GM19023 (cell line): ENCODE measurements around the gene GIGYF1.
"Not testable (repeated sequence)": the region's sequence is repeated elsewhere in the genome, so short reads cannot be mapped to it uniquely, and the experiment has no call there.

Source experiments
- ATAC-seq: cut with Tn5 transposase; IDR thresholded peaks from one replicate; pipeline ENCODE4 v1.9.1; 2021; ENCODE audit warnings: mild to moderate bottlenecking, moderate library complexity; ENCODE audit not compliant: unreplicated experiment

GIGYF1 gene, protein sequence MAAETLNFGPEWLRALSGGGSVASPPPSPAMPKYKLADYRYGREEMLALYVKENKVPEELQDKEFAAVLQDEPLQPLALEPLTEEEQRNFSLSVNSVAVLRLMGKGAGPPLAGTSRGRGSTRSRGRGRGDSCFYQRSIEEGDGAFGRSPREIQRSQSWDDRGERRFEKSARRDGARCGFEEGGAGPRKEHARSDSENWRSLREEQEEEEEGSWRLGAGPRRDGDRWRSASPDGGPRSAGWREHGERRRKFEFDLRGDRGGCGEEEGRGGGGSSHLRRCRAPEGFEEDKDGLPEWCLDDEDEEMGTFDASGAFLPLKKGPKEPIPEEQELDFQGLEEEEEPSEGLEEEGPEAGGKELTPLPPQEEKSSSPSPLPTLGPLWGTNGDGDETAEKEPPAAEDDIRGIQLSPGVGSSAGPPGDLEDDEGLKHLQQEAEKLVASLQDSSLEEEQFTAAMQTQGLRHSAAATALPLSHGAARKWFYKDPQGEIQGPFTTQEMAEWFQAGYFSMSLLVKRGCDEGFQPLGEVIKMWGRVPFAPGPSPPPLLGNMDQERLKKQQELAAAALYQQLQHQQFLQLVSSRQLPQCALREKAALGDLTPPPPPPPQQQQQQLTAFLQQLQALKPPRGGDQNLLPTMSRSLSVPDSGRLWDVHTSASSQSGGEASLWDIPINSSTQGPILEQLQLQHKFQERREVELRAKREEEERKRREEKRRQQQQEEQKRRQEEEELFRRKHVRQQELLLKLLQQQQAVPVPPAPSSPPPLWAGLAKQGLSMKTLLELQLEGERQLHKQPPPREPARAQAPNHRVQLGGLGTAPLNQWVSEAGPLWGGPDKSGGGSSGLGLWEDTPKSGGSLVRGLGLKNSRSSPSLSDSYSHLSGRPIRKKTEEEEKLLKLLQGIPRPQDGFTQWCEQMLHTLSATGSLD (N-terminal part only)

DNA sequence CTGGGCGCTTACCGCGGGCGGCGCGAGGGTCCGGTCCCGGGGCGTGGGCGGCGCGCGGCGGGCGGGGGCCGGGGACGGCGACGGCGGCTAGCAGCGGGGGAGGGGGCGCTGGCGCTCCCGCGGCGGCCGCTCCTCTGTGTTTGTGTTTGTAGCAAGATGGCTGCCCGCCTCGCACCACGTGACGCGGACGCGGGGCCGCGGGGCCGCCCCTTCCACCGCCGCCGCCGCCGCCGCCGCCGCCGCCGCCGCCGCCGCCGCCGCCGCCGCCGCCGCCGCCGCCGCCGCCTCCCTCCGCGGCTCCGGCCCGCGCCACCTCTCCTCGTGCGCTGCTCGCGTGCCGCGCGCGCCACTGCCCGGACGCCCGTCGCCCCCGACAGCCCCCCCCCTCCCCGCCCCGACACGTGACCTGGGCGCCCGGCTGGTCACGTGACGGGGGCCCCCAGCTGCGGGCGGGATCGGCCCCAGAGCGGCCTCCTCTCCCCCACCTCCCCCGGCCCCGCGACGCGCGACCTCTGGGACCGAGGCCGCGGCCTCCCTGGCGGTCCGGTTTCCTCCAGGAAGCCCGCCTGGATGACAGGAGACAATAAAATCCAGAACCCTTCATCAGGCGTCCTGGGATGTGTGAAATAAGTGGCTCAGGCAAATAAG is at the start of gene GIGYF1:
TSS of gene GIGYF1 (minus strand) at position 153 of the 648 bp plus-strand sequence. CDS start 6,012 bp downstream, outside the sequence.
- peak; percentile 55 for ATAC-seq

DNA sequence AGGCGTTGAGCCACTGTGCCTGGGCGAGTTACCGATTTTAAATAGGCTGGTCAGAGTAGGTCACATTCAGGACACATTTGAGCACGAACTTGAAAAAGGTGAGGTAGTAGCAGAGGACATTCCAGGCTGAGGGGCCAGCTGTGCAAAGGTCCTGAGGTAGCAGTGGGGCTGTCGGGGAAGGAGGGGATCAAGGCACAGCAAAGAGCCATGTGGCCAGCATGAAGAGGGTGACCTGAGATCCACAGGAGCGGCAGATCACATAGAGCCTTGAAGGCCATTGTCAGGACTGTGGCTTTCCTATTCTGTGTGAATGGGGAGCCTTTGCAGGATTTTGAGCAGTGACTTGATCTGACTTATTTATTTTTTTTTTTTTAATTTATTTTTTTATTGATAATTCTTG is 45.9 kb upstream of the GIGYF1 start:
- no peak for ATAC-seq

DNA sequence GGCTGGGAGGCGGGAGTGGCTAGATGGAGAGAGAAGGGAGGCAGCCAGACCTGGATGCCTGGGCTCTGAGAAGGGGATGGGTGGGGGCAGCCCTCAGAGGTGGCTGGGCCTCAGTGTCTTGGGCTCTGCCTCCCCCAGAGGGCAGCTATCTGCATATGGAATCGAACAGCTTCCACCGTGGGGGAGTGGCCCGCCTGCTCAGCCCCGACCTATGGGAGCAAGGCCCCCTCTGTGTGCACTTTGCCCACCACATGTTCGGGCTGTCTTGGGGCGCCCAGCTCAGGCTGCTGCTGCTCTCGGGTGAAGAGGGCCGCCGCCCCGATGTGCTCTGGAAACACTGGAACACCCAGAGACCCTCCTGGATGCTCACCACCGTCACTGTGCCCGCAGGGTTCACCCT is 42.6 kb upstream of the GIGYF1 start:
- no peak for ATAC-seq

DNA sequence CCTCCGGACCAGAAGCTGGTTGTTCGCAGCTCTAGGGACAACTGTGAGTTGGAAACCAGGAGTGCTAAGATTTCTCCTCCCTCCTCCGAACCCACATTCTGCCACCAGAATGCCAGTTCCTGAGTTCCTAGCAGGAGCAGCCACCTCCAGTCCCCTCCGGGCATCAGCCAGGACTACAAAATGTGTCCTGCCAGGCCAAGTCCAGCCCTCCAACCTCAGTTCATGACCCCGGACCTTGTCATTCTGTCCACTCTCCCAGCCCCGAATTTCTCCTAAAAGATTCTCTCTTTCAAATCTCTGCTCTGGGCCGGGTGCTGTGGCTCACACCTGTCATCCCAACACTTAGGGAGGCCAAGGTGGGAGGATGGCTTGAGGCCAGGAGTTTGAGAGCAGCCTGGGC is 41.7 kb upstream of the GIGYF1 start:
- no peak for ATAC-seq

DNA sequence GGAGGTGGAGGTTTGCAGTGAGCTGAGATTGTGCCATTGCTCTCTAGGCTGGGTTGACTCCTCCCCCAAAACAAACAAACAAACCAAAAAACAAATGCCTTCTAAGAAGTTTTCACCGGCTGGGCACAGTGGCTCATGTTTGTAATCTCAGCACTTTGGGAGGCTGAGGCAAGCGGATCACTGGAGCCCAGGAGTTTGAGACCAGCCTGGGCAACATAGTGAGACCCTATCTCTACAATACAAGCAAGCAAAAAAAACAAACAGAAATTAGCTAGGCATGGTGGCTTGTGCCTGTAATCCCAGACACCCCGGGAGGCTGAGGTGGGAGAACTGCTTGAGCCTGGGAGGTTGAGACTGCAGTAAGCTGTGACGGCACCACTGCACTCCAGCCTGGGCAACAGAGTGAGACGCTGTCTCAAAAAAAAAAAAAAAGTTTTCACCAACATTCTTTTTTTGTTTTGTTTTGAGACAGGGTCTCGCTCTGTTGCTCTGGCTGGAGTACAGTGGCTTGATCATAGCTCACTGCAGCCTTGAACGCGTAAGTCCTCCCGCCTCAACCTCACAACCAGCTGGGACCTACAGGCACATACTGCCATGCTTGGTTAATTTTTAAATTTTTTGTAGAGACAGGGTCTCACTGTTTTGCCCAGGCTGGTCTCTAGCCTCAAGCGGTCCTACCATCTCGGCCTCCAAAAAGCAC is 38.0 kb upstream of the GIGYF1 start:
- ATAC-seq: no peak

DNA sequence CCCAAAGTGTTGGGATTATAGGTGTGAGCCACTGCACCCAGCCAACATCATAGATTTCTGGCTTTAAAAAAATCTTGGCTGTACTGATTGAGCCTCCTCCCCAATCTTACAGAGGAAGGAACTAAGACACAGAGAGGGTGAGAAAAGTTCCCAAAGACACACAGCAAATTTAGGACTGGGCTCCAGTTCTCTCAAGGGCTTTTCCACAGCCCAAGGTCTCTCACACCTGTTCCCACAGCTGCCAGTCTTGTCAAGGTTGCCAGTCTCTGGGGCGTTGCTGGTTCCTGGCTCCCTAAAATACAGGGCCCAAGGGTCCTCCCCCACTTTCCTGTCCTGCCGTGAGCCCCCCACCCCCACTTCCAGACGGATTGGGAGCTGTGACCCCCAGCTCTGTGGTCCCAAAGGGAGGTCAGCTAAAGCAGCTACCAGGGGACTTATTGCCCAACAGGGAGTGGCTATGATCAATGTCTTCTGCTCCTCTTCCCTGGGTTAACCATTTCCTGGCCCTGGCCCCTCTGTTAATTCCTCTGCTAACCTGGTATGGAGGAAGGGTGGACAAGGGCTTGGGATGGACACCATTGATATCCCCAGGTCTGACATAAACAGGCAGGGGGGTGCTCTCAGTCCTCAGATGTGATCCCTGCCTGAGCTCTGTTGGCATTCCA is 36.2 kb upstream of the GIGYF1 start:
- no peak for ATAC-seq

DNA sequence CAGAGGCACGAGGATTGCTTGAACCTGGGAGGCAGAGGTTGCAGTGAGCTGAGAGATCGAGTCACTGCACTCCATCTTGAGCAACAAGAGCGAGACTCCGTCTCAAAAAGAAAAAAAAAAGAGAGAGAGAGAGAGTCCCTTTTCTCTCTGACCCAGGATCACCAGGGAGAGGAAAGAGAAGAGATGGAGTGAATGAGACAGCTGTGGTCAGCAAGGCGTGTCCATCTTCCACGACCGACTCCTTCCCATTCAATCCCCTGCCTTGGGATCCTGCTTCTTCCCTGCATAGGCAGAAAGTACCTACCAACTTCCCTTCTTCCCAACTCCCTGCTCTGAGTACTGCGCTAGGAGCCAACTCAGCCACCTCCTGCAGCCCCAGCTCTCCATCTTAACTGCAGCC is 34.1 kb upstream of the GIGYF1 start:
- no peak for ATAC-seq

DNA sequence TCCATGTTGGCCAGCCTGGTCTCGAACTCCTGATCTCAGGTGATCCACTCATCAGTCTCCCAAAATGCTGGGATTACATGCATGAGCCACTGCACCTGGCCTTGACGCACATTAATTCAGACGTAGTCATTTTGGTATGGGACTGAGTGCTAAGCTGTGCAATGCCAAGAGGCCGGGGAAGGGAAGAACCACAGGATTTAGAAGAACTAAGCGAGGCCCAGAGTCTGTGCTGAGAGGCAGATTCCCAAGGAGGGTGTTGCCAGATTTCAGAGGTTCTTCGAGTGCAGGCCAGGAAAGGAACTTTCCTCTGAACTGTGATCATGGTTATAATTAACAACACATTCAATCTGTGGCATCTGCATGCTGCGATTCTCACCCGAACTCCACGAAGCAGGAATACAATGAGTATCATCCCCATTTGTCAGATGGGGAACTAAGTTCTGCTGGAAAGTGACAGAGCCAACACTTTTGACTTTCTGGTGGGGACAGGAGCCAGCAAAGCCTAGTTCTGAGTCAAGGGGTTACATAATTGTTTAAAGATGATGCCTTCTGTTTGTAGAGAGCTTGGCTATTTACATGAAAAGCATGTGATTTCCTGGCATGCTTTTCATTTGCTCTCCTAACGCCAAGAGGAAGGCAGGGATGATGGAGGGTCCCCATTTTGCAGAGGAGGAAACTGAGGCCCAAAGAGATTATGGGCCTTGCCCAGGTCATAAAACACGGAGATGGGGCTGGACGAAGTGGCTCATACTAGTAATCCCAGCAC is 33.1 kb upstream of the GIGYF1 start:
- ATAC-seq: no peak

DNA sequence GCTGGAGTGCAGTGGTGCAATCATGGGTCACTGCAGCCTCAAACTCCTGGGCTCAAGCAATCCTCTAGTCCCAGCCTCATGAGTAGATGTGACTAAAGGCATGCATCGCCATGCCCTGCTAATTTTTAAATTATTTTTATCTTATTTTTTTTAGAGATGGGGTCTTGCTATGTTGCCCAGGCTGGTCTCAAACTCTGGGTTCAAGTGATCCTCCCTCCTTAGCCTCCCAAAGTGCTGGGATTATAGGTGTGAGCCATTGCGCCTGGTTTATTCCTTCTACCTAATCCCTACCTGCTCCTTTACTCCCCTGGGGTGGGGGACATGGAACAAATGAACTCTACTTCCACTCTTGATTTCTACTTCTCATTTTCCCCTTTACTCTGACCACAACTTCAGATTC is 30.3 kb upstream of the GIGYF1 start:
- ATAC-seq: not testable (repeated sequence)

DNA sequence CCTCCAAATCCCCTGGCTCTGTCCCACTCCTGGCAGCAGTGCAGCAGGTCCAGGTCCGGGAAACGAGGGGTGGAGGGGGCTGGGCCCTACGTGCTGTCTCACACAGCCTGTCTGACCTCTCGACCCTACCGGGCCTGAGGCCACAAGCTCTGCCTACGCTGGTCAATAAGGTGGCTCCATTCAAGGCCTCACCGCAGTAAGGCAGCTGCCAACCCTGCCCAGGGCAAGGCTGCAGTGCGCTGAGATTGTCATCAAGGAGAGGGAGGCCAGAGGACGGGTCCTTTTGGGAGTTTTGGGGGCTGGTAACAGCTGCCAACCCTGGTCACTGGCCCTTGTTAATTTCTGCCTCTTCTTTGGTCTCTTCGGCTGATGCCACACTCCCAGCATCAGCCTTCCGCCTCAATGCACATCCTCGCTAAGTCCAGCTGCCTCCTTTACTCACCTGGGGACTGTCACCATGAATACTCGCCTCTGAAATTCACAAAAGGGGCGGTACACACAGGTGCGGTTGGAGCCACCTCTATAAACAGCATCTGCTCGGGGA is 29.8 kb upstream of the GIGYF1 start:
- ATAC-seq: no peak

DNA sequence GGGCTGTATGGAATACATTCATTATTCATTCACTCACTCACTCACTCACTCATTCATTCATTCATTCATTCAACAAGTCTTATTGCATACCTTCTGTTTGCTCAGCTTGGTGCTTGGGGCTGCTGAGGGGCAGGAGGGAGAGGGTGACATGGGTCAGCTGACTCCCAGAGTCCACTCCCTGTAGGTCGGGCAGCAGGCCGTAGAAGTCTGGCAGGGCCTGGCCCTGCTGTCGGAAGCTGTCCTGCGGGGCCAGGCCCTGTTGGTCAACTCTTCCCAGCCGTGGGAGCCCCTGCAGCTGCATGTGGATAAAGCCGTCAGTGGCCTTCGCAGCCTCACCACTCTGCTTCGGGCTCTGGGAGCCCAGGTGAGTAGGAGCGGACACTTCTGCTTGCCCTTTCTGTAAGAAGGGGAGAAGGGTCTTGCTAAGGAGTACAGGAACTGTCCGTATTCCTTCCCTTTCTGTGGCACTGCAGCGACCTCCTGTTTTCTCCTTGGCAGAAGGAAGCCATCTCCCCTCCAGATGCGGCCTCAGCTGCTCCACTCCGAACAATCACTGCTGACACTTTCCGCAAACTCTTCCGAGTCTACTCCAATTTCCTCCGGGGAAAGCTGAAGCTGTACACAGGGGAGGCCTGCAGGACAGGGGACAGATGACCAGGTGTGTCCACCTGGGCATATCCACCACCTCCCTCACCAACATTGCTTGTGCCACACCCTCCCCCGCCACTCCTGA is 28.6 kb upstream of the GIGYF1 start:
- no peak for ATAC-seq

DNA sequence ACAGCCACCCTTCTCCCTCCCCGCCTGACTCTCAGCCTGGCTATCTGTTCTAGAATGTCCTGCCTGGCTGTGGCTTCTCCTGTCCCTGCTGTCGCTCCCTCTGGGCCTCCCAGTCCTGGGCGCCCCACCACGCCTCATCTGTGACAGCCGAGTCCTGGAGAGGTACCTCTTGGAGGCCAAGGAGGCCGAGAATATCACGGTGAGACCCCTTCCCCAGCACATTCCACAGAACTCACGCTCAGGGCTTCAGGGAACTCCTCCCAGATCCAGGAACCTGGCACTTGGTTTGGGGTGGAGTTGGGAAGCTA is 27.4 kb upstream of the GIGYF1 start:
- no peak for ATAC-seq

DNA sequence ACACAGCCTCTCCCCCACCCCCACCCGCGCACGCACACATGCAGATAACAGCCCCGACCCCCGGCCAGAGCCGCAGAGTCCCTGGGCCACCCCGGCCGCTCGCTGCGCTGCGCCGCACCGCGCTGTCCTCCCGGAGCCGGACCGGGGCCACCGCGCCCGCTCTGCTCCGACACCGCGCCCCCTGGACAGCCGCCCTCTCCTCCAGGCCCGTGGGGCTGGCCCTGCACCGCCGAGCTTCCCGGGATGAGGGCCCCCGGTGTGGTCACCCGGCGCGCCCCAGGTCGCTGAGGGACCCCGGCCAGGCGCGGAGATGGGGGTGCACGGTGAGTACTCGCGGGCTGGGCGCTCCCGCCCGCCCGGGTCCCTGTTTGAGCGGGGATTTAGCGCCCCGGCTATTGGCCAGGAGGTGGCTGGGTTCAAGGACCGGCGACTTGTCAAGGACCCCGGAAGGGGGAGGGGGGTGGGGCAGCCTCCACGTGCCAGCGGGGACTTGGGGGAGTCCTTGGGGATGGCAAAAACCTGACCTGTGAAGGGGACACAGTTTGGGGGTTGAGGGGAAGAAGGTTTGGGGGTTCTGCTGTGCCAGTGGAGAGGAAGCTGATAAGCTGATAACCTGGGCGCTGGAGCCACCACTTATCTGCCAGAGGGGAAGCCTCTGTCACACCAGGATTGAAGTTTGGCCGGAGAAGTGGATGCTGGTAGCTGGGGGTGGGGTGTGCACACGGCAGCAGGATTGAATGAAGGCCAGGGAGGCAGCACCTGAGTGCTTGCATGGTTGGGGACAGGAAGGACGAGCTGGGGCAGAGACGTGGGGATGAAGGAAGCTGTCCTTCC is 26.8 kb upstream of the GIGYF1 start:
- no peak for ATAC-seq

DNA sequence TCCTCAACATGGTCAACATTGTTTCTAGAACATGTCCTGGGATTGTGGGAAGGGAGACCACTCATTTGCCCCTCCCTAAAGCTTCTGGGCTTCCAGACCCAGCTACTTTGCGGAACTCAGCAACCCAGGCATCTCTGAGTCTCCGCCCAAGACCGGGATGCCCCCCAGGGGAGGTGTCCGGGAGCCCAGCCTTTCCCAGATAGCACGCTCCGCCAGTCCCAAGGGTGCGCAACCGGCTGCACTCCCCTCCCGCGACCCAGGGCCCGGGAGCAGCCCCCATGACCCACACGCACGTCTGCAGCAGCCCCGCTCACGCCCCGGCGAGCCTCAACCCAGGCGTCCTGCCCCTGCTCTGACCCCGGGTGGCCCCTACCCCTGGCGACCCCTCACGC is 26.2 kb upstream of the GIGYF1 start, which contains the start of gene EPO:
TSS of gene EPO (plus strand) at position 190 of the 392 bp plus-strand sequence. CDS start 513 bp downstream, outside the sequence.
- ATAC-seq: no peak

DNA sequence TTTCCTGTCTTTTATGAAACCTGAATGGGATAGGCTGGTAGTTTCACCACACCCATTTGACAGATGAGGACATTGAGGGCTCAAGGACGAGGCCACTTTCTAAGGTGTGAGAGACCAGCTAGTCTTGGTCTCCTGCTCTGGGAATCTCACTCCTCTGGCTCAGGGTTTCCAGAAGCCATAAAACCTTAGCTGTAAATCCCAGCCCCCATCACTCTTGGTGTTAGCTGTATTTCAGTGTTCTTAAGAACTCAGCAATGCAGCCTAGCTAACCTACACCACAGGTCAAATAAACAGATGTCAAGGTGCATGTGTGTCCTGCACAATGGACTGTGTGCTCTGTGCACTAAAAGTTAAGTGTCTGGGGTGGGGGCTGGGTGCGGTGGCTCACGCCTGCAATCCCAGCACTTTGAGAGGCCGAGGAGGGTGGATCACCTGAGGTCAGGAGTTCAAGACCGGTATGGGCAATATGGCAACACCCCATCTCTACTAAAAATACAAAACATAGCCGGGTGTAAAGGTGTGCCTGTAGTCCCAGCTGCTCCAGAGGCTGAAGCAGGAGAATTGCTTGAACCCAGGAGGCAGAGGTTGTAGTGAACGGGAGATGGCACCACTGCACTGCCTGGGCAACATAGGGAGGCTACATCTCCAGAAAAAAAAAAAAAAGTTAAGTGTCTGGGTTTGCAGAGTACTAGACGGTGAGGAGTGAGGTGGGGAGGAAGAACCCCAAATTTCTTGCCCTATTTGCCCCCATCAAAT is 25.7 kb upstream of the GIGYF1 start:
- no peak for ATAC-seq

DNA sequence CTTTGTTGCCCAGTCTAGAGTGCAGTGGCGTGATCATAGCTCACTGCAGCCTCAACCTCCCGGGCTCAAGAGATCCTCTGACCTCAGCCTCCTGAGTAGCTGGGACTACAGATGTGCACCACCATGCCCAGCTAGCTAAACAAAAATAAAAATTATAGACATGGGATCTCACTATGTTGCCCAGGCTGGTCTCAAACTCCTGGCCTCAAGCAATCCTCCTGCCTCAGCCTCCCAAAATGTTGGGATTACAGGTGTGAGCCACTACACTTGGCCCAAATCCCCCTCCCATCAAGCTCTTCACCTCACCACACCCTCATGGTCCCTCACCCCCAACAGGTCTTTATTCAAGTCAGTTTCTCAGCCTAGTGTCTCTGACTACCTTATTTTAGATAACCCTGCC is 23.0 kb upstream of the GIGYF1 start:
- ATAC-seq: not testable (repeated sequence)

DNA sequence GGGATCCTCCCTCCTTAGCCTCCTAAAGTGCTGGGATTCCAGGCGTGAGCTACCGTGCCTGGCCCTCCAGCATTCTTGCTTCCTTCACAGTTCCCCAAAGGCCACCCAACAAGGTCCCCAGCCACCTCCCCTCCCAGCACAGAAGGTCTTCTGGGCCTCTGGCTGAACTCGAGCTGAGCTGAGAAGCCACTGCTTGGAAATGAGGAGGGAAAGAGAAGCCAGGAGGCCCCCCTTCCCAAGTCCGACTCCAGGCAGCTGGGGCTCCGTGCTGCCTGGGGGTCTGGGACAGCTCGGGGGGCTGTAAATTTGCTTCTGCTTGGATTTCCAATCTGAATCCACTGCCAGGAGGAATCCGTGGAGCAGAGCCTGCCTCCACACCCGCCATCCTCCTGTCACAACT is 20.7 kb upstream of the GIGYF1 start:
- no peak for ATAC-seq
